ENCODE results near the gene FBXO42. TPM values are rescaled to one million over a fixed set of nuclear protein-coding genes. Genes with fewer than 3 reads are reported as not detected.

FBXO42 gene
- total and polyA plus RNA-seq, 9 of the 15 experiments (the other 6 are each of a cell fraction or from before 2014, with no cell fraction given), result 7.2 to 24.8 (median 17.4) TPM

GRCh38 chr1:16266411-16267118 lies 85.7 kb downstream of the FBXO42 start (continued):
- TF ChIP-seq POLR2AphosphoS2 (IDR thresholded peaks at IDR 0.05; ENCODE audit: low read length), result no peak
- peak in 1 of 2 experiments; percentile 89; a peak in 2 of 4 replicates for TF ChIP-seq ZNF639 (CRISPR knock-in tag; conservative IDR thresholded peaks at IDR 0.05 in 1 of 2, IDR thresholded peaks at IDR 0.05 in 1 of 2)
- TF ChIP-seq SMAD4 (CRISPR knock-in tag; conservative IDR thresholded peaks at IDR 0.05), result peak; percentile 91
- TF ChIP-seq PRMT5 (CRISPR knock-in tag; IDR thresholded peaks at IDR 0.05), result no peak
- peak; percentile 99 for TF ChIP-seq SOX6 (IDR thresholded peaks at IDR 0.05)
- TF ChIP-seq BDP1 (IDR thresholded peaks at IDR 0.05; ENCODE audit: insufficient read depth, insufficient read length), result no peak
- 0 out of 2 replicates have a peak, but pooled peaks have one; percentile 58 for TF ChIP-seq BCL6 (CRISPR knock-in tag; IDR thresholded peaks at IDR 0.05)
- TF ChIP-seq GABPB2 (CRISPR knock-in tag; conservative IDR thresholded peaks at IDR 0.05), result no peak
- TF ChIP-seq MEF2A (IDR thresholded peaks at IDR 0.05; ENCODE audit: control insufficient read depth, low read depth, low read length), result peak; percentile 40; the same call in 1 of the 2 replicates
- TF ChIP-seq RBBP5 (IDR thresholded peaks at IDR 0.05; ENCODE audit: borderline replicate concordance, insufficient read depth, low read length, poor library complexity, severe bottlenecking), result no peak
- no peak for TF ChIP-seq HIVEP1 (CRISPR knock-in tag; IDR thresholded peaks at IDR 0.05)
- 0 out of 2 replicates have a peak, but pooled peaks have one; percentile 42 for TF ChIP-seq DDX20 (tag; IDR thresholded peaks at IDR 0.05; ENCODE audit: low read depth)
- 0 out of 2 replicates have a peak, but pooled peaks have one; percentile 24 for TF ChIP-seq DEAF1 (CRISPR knock-in tag; IDR thresholded peaks at IDR 0.05)
- TF ChIP-seq ESRRA (IDR thresholded peaks at IDR 0.05; ENCODE audit: borderline replicate concordance, low read depth), result peak; percentile 85; the same call in 1 of the 2 replicates
- peak; percentile 84 for TF ChIP-seq FOXM1 (IDR thresholded peaks at IDR 0.05; ENCODE audit: low read depth)
- no peak for TF ChIP-seq FOXM1 (CRISPR knock-in tag; IDR thresholded peaks at IDR 0.05; ENCODE audit: low read depth)
- TF ChIP-seq GATAD2A (IDR thresholded peaks at IDR 0.05), result peak; percentile 60; the same call in 1 of the 2 replicates
- no peak for TF ChIP-seq POLR2A (conservative IDR thresholded peaks at IDR 0.05)
- no peak for TF ChIP-seq ZNF778 (CRISPR knock-in tag; IDR thresholded peaks at IDR 0.05)
- TF ChIP-seq TBP (optimal IDR thresholded peaks at IDR 0.05; ENCODE audit: low read depth, low read length), result no peak
- peak; percentile 7; the same call in 1 of the 2 replicates for TF ChIP-seq ZNF354B (CRISPR knock-in tag; IDR thresholded peaks at IDR 0.05)
- TF ChIP-seq CTBP1 (IDR thresholded peaks at IDR 0.05; ENCODE audit: borderline replicate concordance), result peak; percentile 89
- 0 out of 2 replicates have a peak, but pooled peaks have one; percentile 8 for TF ChIP-seq ZBTB12 (CRISPR knock-in tag; IDR thresholded peaks at IDR 0.05)
- peak; percentile 100 for TF ChIP-seq HES1 (IDR thresholded peaks at IDR 0.05; ENCODE audit: low read depth)

Measured in K562 (cell line).